Neural progenitor cell (in vitro differentiated cells): Measurements from ENCODE around the gene SEC16A. TPM values are rescaled to one million over a fixed set of nuclear protein-coding genes. Genes with fewer than 3 reads are reported as not detected.

Experiments used
- DNase-seq: peaks from one replicate; pipeline ENCODE4 v3.0.0-alpha.2; 2016; ENCODE audit warnings: low spot score
- H2AFZ ChIP-seq: fragments of 200-600 bp; sonication (generic); replicated peaks from 2 replicates; pipeline ENCODE4 v1.6.1; 2016; ENCODE audit warnings: antibody characterized with exemption
- H3F3A ChIP-seq: fragments of 200-600 bp; sonication (generic); 2 replicates; pipeline ENCODE4 v1.6.1; 2016; ENCODE audit warnings: antibody characterized with exemption, low read depth
- H3K27ac ChIP-seq: fragments of 200-600 bp; sonication (generic); 2 replicates; pipeline ENCODE4 v1.5.1; 2016; ENCODE audit warnings: mild to moderate bottlenecking
- H3K27me3 ChIP-seq: fragments of 200-600 bp; sonication (generic); 2 replicates; pipeline ENCODE4 v1.6.1; 2016; ENCODE audit warnings: mild to moderate bottlenecking, moderate library complexity
- H3K36me3 ChIP-seq: fragments of 200-600 bp; sonication (generic); 2 replicates; pipeline ENCODE4 v1.5.1; 2016
- H3K4me1 ChIP-seq: fragments of 200-600 bp; sonication (generic); 2 replicates; pipeline ENCODE4 v1.6.1; 2016; ENCODE audit warnings: mixed run types
- H3K4me2 ChIP-seq: fragments of 200-600 bp; sonication (generic); 2 replicates; pipeline ENCODE4 v1.6.1; 2016
- H3K4me3 ChIP-seq: fragments of 200-600 bp; sonication (generic); 2 replicates; pipeline ENCODE4 v1.5.1; 2016
- H3K79me2 ChIP-seq: fragments of 200-600 bp; sonication (generic); 2 replicates; pipeline ENCODE4 v1.6.1; 2016; ENCODE audit warnings: low read depth
- H3K9ac ChIP-seq: fragments of 200-600 bp; sonication (generic); 2 replicates; pipeline ENCODE4 v1.6.1; 2016
- H3K9me3 ChIP-seq: fragments of 200-600 bp; sonication (generic); 2 replicates; pipeline ENCODE4 v1.5.1; 2016; ENCODE audit warnings: low read depth
- H4K20me1 ChIP-seq: fragments of 200-600 bp; sonication (generic); 2 replicates; pipeline ENCODE4 v1.6.1; 2016; ENCODE audit warnings: low read depth
- H3K27ac Mint-ChIP-seq: 3 replicates; pipeline ENCODE4 v1.8.0; 2021; ENCODE audit warnings: mixed read lengths
- H3K27me3 Mint-ChIP-seq: 2 replicates; pipeline ENCODE4 v1.8.0; 2022; ENCODE audit warnings: low read depth, mild to moderate bottlenecking, inconsistent platforms, moderate library complexity, mixed read lengths; ENCODE audit not compliant: insufficient read depth
- H3K36me3 Mint-ChIP-seq: 3 replicates; pipeline ENCODE4 v1.8.0; 2021; ENCODE audit warnings: mixed read lengths
- H3K4me1 Mint-ChIP-seq: 3 replicates; pipeline ENCODE4 v1.8.0; 2021; ENCODE audit warnings: mixed read lengths
- H3K4me3 Mint-ChIP-seq: 3 replicates; pipeline ENCODE4 v1.8.0; 2021; ENCODE audit warnings: mild to moderate bottlenecking, moderate library complexity, mixed read lengths
- H3K9me3 Mint-ChIP-seq: 3 replicates; pipeline ENCODE4 v1.8.0; 2020; ENCODE audit warnings: mixed read lengths
- EZH2 ChIP-seq: fragments of 200-600 bp; sonication (generic); IDR thresholded peaks from 2 replicates; pipeline ENCODE4 v1.6.1; 2017; ENCODE audit warnings: antibody characterized with exemption, mild to moderate bottlenecking, moderate library complexity
- EZH2phosphoT487 ChIP-seq: fragments of 200-600 bp; sonication (generic); IDR thresholded peaks from 2 replicates; pipeline ENCODE4 v1.6.1; 2017; ENCODE audit warnings: antibody characterized with exemption
- total RNA-seq: library from RNA; depleted of rRNA; stranded (reverse); fragments of >200 nt; gene quantifications from 2 replicates; pipeline ENCODE4 v1.2.3, GENCODE V29; 2015; ENCODE audit warnings: low replicate concordance
- TF ChIP-seq, protein P1 (sequence below): fragments of 200-600 bp; sonication (generic); IDR thresholded peaks from 2 replicates; pipeline ENCODE4 v1.5.1; 2017; ENCODE audit warnings: antibody characterized with exemption, mild to moderate bottlenecking

The SEC16A gene
- total RNA-seq, 1 donor from 2014 or later, result 16.8 TPM

DNA sequence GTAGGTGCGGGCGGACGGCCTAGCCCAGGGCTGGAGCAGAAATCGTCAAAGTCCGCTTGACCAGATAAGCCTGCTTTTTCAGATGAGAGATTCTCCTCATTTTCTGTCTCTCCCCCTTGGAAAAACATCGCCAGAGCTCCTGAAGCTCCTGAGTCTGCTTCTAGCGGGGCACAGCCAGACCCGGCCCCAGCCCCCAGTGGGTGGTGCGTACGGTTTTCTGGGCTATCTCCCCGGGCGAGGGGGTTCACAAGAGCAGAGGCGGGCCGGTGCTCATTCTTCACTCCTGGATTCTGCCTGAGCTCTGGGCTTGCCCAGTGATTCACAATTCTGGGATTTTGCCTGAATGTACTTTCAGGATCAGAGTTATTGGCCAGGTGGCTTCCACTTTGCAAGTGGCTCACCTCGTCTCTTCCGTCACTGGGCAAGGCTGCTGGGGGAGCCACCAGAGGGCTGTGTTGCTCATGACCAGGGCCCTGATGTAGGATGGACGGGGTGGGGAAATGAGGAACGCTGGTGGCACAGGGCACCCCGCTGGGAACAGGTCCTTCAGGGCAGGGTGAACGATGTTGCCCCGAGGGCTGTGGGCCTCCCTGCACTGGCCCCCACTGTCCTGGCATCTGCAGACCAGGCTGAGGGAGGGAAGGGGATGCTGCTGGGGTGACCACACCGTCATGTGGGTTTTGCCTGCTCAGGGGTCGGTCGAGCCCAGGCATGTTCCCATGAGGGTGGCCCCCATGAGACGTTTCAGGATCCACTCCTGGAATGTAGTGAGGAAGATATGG lies 6.3 kb downstream of the SEC16A start:
- no peak overlapping the region for H3K4me2 ChIP-seq
- H3F3A ChIP-seq, result no peaks in the 10 kb centered on the region
- no peaks in the 10 kb centered on the region for H3K27me3 ChIP-seq
- no peaks in the 10 kb centered on the region for H3K36me3 ChIP-seq
- H3K27ac Mint-ChIP-seq, result no peak overlapping the region
- H2AFZ ChIP-seq, result no peak overlapping the region
- no peak overlapping the region for H3K4me3 Mint-ChIP-seq
- no peak overlapping the region for H3K9ac ChIP-seq
- peaks cover 10% of the 10 kb centered on the region for H3K4me1 Mint-ChIP-seq
- H3K27me3 Mint-ChIP-seq, result peaks cover 2% of the 10 kb centered on the region
- H3K9me3 ChIP-seq, result no peaks in the 10 kb centered on the region
- no peak for DNase-seq
- H3K36me3 Mint-ChIP-seq, result peaks cover 13% of the 10 kb centered on the region
- TF ChIP-seq EZH2phosphoT487 (no peak), EZH2 (no peak)
- peaks cover 78% of the 10 kb centered on the region for H3K79me2 ChIP-seq
- H3K4me3 ChIP-seq, result no peak overlapping the region
- H3K4me1 ChIP-seq, result peaks cover 3% of the 10 kb centered on the region
- H4K20me1 ChIP-seq, result peaks cover 62% of the 10 kb centered on the region
- no peaks in the 10 kb centered on the region for H3K9me3 Mint-ChIP-seq
- H3K27ac ChIP-seq, result no peak overlapping the region

GRCh38 chr9:136474974-136475865 lies 7.6 kb downstream of the SEC16A start:
- no peak overlapping the region for H3K27ac Mint-ChIP-seq
- Histone ChIP-seq H4K20me1 (peaks cover 65% of the 10 kb centered on the region), H3F3A (no peaks in the 10 kb centered on the region), H3K36me3 (no peaks in the 10 kb centered on the region), H3K4me2 (no peak overlapping the region), H3K4me3 (no peak overlapping the region), H3K79me2 (peaks cover 75% of the 10 kb centered on the region), H3K27ac (no peak overlapping the region), H3K4me1 (no peaks in the 10 kb centered on the region), H3K9me3 (no peaks in the 10 kb centered on the region), H3K27me3 (no peaks in the 10 kb centered on the region), H2AFZ (no peak overlapping the region), H3K9ac (no peak overlapping the region)
- H3K4me1 Mint-ChIP-seq, result peaks cover 3% of the 10 kb centered on the region
- H3K9me3 Mint-ChIP-seq, result no peaks in the 10 kb centered on the region
- DNase-seq, result no peak
- peaks cover 2% of the 10 kb centered on the region for H3K27me3 Mint-ChIP-seq
- no peak for TF ChIP-seq EZH2phosphoT487
- no peak for TF ChIP-seq EZH2
- TF ChIP-seq, protein P1, sequence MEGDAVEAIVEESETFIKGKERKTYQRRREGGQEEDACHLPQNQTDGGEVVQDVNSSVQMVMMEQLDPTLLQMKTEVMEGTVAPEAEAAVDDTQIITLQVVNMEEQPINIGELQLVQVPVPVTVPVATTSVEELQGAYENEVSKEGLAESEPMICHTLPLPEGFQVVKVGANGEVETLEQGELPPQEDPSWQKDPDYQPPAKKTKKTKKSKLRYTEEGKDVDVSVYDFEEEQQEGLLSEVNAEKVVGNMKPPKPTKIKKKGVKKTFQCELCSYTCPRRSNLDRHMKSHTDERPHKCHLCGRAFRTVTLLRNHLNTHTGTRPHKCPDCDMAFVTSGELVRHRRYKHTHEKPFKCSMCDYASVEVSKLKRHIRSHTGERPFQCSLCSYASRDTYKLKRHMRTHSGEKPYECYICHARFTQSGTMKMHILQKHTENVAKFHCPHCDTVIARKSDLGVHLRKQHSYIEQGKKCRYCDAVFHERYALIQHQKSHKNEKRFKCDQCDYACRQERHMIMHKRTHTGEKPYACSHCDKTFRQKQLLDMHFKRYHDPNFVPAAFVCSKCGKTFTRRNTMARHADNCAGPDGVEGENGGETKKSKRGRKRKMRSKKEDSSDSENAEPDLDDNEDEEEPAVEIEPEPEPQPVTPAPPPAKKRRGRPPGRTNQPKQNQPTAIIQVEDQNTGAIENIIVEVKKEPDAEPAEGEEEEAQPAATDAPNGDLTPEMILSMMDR, result no peak
- peaks cover 14% of the 10 kb centered on the region for H3K36me3 Mint-ChIP-seq
- no peak overlapping the region for H3K4me3 Mint-ChIP-seq

- peaks cover 2% of the 10 kb centered on the region for H3K27me3 Mint-ChIP-seq
- peaks cover 13% of the 10 kb centered on the region for H3K36me3 Mint-ChIP-seq
- no peaks in the 10 kb centered on the region for H3K4me1 Mint-ChIP-seq
- H3K9me3 Mint-ChIP-seq, result no peaks in the 10 kb centered on the region
- H3K27me3 ChIP-seq, result no peaks in the 10 kb centered on the region
- H2AFZ ChIP-seq, result no peak overlapping the region
- H3K36me3 ChIP-seq, result no peaks in the 10 kb centered on the region
- no peak overlapping the region for H3K9ac ChIP-seq
- H3K4me3 Mint-ChIP-seq, result no peak overlapping the region
- DNase-seq, result no peak
- no peak overlapping the region for H3K27ac Mint-ChIP-seq
- H3K4me3 ChIP-seq, result no peak overlapping the region
- peaks cover 64% of the 10 kb centered on the region for H4K20me1 ChIP-seq
- H3K4me2 ChIP-seq, result no peak overlapping the region
- H3K27ac ChIP-seq, result no peak overlapping the region
- TF ChIP-seq EZH2phosphoT487 (no peak), EZH2 (no peak)
- TF ChIP-seq, protein P1, result no peak
- H3K9me3 ChIP-seq, result no peaks in the 10 kb centered on the region
- no peaks in the 10 kb centered on the region for H3K4me1 ChIP-seq
- no peaks in the 10 kb centered on the region for H3F3A ChIP-seq
- peaks cover 64% of the 10 kb centered on the region for H3K79me2 ChIP-seq
These were observed 8.7 kb downstream of the SEC16A start for GRCh38 chr9:136474021-136474640.
